Measurements from ENCODE around the gene BAIAP2L1.

Gene BAIAP2L1

DNA sequence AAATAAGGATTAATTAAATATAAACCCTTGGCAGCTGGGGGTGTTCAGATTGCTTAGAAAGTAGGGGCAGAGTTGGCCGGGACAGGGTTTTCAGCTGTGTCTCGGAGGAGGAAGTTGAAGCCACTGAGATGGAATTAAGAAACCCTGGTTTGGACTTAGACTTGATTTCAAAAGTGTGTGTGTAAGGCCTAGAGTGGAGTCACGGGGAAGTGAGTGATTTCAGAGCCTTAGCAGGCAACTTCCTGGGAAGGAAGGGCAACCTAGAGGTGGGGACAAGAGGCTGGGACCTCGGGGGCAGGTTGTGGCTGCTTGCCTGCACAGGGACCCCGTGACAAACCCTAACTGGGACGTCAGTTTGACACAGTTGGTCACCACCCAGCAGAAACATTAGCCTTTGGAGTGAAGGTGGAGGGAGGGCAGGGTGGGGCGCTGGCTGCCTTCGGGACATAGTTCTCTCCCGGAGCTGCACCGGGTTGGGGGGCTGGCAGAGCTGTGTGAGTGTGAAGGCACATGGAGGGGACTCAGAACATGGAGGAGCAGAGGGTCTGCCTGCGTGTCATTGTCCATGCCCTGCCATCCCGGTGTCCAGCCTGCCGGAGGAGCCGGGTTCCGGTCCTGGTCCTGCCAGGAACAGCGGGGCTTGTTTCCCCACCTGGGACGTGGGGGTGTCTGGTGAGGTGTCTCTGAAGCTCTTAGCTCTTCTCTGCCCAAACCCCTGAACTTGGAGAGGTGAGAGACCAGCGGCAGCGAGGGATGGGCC lies 117.6 kb downstream of the BAIAP2L1 start:
- peak overlapping the region; percentile 6 for H3K27ac Mint-ChIP-seq
- peaks cover 5% of the 10 kb centered on the region for H3K36me3 Mint-ChIP-seq (ENCODE audit: low read depth)
- H3K27me3 Mint-ChIP-seq (ENCODE audit: low read depth) = no peaks in the 10 kb centered on the region
- DNase-seq (ENCODE audit: low spot score) = no peak
- H3K4me3 Mint-ChIP-seq = peak overlapping the region; percentile 87
- H3K4me1 Mint-ChIP-seq (ENCODE audit: low read depth) = peaks cover 18% of the 10 kb centered on the region
- H3K9me3 Mint-ChIP-seq = no peaks in the 10 kb centered on the region

DNA sequence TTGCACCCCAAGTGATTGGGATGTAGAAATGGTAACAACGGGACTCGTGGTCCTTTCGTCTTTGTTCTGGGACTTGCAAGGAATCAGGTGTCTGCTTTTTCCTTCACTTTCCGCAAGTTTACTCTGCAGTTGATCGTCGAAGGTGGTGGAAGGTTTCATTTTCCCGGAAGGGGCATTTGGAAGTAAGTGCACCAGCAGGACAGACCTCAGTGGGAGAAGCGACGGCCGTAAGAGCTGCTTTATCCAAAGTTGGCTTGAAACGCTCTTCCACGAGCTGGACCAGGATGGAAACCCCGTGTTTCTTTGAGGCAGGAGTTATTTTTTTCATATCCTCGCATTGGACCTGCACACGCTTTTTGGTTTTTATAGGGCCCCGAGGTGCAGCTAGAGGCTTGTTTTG lies 118.2 kb downstream of the BAIAP2L1 start:
- no peak for DNase-seq (ENCODE audit: low spot score)
- H3K9me3 Mint-ChIP-seq = no peaks in the 10 kb centered on the region
- peak overlapping the region; percentile 87 for H3K4me3 Mint-ChIP-seq
- H3K36me3 Mint-ChIP-seq (ENCODE audit: low read depth) = peaks cover 5% of the 10 kb centered on the region
- H3K4me1 Mint-ChIP-seq (ENCODE audit: low read depth) = peaks cover 18% of the 10 kb centered on the region
- H3K27me3 Mint-ChIP-seq (ENCODE audit: low read depth) = no peaks in the 10 kb centered on the region
- peak overlapping the region; percentile 76 for H3K27ac Mint-ChIP-seq

DNA sequence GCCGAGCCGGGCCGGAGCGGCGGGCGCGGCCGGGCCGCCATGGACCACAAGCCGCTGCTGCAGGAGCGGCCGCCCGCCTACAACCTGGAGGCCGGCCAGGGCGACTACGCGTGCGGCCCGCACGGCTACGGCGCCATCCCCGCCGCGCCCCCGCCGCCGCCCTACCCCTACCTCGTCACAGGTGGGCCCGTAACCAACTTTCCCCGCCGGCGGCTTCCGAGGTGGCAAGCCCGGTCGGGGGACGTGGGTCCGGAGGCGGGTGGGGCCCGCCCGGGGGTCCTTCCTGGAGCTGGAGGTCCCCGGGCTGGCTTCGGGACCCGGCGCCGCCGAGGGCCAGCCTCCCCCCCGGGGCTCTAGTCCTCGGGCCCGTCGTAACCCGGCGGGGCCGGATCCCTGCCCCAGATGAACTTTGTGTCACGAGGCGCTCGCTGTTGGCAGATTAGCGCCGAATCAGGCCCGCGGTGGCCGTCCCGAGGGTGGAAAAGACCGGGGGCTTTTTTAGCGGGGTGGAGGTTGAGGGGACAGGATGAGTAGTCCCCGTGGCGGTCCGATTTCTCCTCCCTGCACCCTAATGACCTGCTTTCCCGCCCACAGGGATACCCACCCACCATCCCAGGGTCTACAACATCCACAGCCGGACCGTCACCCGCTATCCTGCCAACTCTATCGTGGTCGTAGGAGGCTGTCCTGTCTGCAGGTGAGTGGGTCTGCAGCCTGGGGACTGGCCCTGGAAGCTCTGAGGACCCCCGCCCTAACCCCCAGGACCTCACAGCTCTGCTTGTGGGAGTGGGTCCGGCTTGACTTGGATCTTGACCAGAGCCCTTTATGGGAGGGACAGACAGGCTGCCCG lies 118.9 kb downstream of the BAIAP2L1 start:
- H3K4me3 Mint-ChIP-seq = peak overlapping the region; percentile 87
- peak overlapping the region; percentile 76 for H3K27ac Mint-ChIP-seq
- DNase-seq (ENCODE audit: low spot score) = no peak

DNA sequence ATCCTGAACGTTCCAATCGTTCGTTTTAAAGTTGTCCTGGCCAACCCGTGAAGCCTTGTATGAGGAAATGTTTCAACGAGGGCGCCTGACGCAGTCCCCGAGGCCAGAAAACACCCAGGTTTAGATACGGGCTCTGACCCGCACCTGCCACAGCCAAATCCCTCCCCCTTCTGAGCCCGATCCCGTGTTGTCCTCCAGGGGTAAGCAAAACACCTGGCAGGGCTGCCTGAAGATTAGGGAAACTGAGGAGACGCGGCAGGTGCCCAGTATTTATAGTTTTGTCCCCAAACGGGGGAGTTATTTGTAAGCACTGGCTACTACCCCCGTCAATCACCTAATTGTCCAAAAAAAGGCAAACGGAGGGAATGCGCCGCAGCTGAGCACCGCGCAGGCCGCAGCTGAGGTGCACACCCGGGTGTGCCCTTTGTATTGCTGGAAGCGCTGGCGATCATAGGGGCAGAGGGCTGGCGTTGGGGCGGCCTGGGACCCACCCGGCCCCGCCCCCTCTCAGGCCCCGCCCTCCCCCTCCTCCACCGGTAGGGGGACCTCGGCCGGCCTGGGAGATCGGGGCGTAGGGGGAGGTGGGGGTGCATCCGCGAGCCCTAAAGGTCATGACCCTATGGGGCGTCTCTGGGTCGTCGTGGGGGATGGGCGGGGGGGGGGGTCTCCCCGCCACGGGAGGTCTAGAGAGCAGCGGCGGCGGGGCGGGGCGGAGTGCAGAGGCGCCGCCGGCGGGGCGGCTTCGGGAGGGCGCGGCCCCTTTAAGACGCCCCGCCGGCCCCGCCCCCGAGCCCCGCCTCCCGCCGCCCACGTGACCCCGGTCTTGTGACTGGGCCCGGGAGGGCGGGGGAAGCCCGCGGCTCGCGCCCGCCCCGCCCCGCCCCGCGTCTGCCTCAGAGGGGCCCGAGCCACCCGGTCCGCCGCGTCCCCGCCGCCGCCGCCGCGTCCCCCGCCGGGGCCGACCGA lies 119.8 kb downstream of the BAIAP2L1 start, which contains the start of gene BRI3:
Gene BRI3 (plus strand): TSS at position 896 of the 966 bp plus-strand sequence. CDS start 110 bp downstream, outside the sequence.
- Mint-ChIP-seq H3K9me3 (no peaks in the 10 kb centered on the region), H3K27ac (peak within 1 kb of the TSS; percentile 76), H3K4me1 (ENCODE audit: low read depth) (peaks cover 18% of the 10 kb centered on the region), H3K4me3 (peak within 1 kb of the TSS; percentile 87), H3K36me3 (ENCODE audit: low read depth) (peaks cover 5% of the 10 kb centered on the region), H3K27me3 (ENCODE audit: low read depth) (no peaks in the 10 kb centered on the region)
- peak; percentile 81 for DNase-seq (ENCODE audit: low spot score)

More for the DNA sequence above, 118.9 kb downstream of the BAIAP2L1 start:
- no peaks in the 10 kb centered on the region for H3K27me3 Mint-ChIP-seq (ENCODE audit: low read depth)
- no peaks in the 10 kb centered on the region for H3K9me3 Mint-ChIP-seq
- H3K4me1 Mint-ChIP-seq (ENCODE audit: low read depth) = peaks cover 18% of the 10 kb centered on the region
- H3K36me3 Mint-ChIP-seq (ENCODE audit: low read depth) = peaks cover 5% of the 10 kb centered on the region

DNA sequence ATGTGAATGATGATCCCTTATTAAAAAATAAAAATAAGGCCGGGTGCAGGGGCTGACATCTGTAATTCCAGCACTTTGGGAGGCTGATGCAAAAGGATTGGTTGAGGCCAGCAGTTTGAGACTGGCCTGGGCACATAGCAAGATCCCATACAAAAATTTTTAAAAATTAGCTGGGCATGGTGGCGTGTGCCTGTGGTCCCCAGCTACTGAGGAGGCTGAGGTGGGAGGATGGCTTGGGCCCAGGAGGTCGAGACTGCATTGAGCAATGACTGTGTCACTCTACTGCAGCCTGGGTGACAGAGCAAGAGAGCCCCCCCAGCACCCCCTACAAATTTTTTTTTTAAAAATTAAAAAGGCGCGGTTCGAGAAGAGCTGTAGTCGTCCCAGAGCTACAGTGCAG lies 120.6 kb downstream of the BAIAP2L1 start:
- H3K9me3 Mint-ChIP-seq = no peaks in the 10 kb centered on the region
- peaks cover 18% of the 10 kb centered on the region for H3K4me1 Mint-ChIP-seq (ENCODE audit: low read depth)
- no peaks in the 10 kb centered on the region for H3K27me3 Mint-ChIP-seq (ENCODE audit: low read depth)
- H3K4me3 Mint-ChIP-seq = peak overlapping the region; percentile 85
- peak overlapping the region; percentile 72 for H3K27ac Mint-ChIP-seq
- H3K36me3 Mint-ChIP-seq (ENCODE audit: low read depth) = peaks cover 5% of the 10 kb centered on the region
- no peak for DNase-seq (ENCODE audit: low spot score)

DNA sequence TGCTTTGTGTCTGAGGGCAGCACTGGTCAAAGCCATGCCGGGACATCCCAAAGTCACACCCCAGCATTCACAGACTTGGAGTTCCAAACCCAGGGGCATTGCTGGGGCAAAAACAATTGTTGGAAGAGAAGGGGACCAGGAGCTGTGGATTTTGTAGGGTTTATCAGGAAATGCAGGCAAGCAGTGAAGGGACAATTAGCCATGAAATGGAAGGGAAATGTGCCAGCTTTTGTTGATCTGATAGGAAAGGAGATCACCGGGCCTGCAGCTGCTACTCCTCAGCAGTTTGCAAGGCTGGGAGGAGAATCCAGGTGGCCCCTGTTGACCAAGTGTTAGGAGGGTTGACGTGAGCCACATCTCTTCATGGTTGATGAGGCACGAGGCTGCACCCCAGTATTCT lies 122.0 kb downstream of the BAIAP2L1 start:
- peaks cover 15% of the 10 kb centered on the region for H3K4me1 Mint-ChIP-seq (ENCODE audit: low read depth)
- no peaks in the 10 kb centered on the region for H3K9me3 Mint-ChIP-seq
- no peak overlapping the region for H3K4me3 Mint-ChIP-seq
- peaks cover 5% of the 10 kb centered on the region for H3K36me3 Mint-ChIP-seq (ENCODE audit: low read depth)
- no peak overlapping the region for H3K27ac Mint-ChIP-seq
- no peaks in the 10 kb centered on the region for H3K27me3 Mint-ChIP-seq (ENCODE audit: low read depth)
- no peak for DNase-seq (ENCODE audit: low spot score)

DNA sequence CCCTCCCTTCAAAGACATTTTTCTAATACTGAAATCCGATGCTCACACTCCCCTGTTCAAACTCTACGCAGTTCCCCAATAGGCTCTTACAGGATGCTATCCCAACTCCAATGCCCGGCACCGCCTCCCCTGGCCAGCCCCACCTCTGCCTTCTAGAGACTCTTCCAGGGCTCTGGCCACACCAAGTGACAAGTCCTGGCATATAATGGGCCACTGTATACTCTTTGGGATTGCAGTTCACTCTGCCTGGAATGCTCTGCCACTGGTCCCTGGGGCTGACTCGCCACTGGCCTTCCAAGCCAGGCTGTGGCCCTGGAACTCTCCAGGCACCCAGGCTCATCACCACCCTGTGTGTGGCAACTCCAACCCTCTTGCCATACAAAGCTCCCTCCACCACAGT lies 122.5 kb downstream of the BAIAP2L1 start:
- H3K9me3 Mint-ChIP-seq = no peaks in the 10 kb centered on the region
- peaks cover 5% of the 10 kb centered on the region for H3K36me3 Mint-ChIP-seq (ENCODE audit: low read depth)
- H3K27ac Mint-ChIP-seq = no peak overlapping the region
- DNase-seq (ENCODE audit: low spot score) = no peak
- no peak overlapping the region for H3K4me3 Mint-ChIP-seq
- H3K4me1 Mint-ChIP-seq (ENCODE audit: low read depth) = peaks cover 15% of the 10 kb centered on the region
- no peaks in the 10 kb centered on the region for H3K27me3 Mint-ChIP-seq (ENCODE audit: low read depth)

DNA sequence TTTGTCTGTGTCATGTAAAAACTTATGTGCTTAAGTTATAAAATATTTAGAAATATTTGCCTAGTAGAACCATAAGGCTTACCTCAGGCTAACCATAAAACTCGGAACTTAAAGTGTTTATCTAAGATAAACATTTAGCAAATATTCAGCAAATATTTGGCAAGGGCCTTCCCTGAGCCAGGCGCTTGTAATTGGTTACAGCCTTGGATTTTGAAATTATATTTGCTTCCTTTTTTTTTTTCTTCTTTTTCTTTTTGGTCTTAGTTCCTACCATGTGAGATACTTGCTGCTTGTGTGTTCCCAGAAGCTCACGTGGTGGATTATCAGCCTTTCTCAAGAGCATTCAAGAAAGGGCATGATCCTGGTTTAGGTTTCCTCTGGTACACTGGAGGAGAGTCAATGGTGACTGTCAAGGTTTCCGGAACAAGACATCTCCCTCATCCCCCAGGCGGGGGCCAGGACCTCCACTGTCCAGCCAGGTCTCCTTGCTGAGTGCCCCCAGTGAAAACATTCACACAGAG lies 124.6 kb downstream of the BAIAP2L1 start:
- Mint-ChIP-seq H3K9me3 (no peaks in the 10 kb centered on the region), H3K27me3 (ENCODE audit: low read depth) (no peaks in the 10 kb centered on the region), H3K27ac (no peak overlapping the region), H3K4me3 (no peak overlapping the region), H3K4me1 (ENCODE audit: low read depth) (peaks cover 3% of the 10 kb centered on the region), H3K36me3 (ENCODE audit: low read depth) (no peaks in the 10 kb centered on the region)
- DNase-seq (ENCODE audit: low spot score) = no peak

DNA sequence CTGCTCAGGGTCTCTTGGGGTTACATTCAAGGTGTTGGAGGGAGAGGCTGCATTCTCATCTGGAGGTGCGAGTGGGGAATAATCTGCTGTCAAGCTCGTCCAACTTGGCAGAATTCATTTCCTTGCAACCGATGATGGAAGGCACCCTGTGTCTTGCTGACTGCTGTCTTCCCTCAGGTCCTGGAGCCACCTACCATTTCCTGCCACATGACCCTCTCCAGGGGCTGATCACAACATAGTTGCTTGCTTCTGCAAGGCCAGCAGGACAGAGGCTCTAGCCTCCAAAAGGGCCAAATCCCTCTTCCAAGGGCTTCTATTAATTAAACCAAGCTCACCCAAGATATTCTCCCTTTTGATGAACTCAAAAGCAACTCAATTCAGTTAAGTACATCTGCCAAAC lies 133.6 kb downstream of the BAIAP2L1 start:
- DNase-seq (ENCODE audit: low spot score) = no peak
- Mint-ChIP-seq H3K36me3 (ENCODE audit: low read depth) (peaks cover 6% of the 10 kb centered on the region), H3K9me3 (no peaks in the 10 kb centered on the region), H3K27ac (no peak overlapping the region), H3K4me1 (ENCODE audit: low read depth) (peaks cover 7% of the 10 kb centered on the region), H3K4me3 (no peak overlapping the region), H3K27me3 (ENCODE audit: low read depth) (no peaks in the 10 kb centered on the region)

DNA sequence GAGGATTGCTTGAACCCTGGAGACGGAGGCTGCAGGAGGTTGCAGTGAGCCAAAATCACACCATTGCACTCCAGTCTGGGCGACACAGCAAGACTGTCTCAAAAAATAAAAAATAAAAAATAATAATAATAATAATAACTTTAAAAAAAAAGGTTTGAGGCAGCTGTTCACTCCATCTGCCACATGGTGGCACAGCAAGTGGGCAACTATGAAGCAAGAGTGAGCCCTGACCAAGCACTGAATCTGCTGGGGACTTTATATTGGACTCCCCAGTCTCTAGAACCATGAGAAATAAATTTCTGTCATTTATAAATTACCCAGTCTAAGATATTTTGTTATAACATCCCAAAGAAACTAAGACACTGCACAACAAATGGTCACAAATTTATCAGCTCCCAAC lies 134.1 kb downstream of the BAIAP2L1 start:
- peaks cover 9% of the 10 kb centered on the region for H3K36me3 Mint-ChIP-seq (ENCODE audit: low read depth)
- no peak for DNase-seq (ENCODE audit: low spot score)

DNA sequence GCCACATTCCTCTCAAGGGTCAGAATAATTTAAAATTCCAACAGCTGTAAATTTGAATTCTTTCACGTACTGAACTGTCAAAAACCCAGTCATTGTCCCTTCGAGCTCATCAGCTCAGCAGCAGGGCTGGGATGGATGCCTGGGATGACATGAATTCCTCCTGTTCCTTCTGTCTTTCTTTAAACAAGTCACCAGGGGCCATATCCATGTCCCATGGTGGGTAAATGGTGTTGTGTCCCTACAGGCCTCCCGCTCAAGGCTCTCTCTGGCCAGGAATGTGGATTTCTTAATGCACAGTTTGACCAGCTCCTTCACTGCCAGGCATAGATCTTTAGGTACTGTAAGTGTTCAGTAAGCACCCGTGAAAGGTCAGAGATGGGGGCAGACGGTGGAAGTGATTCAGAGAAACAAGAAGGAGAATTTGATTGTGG lies 135.0 kb downstream of the BAIAP2L1 start:
- H3K9me3 Mint-ChIP-seq = no peaks in the 10 kb centered on the region
- no peak for DNase-seq (ENCODE audit: low spot score)
- peaks cover 18% of the 10 kb centered on the region for H3K36me3 Mint-ChIP-seq (ENCODE audit: low read depth)
- peaks cover 7% of the 10 kb centered on the region for H3K4me1 Mint-ChIP-seq (ENCODE audit: low read depth)
- H3K4me3 Mint-ChIP-seq = no peak overlapping the region
- H3K27me3 Mint-ChIP-seq (ENCODE audit: low read depth) = no peaks in the 10 kb centered on the region
- H3K27ac Mint-ChIP-seq = no peak overlapping the region

More for the DNA sequence above, 134.1 kb downstream of the BAIAP2L1 start:
- H3K27ac Mint-ChIP-seq = no peak overlapping the region
- no peaks in the 10 kb centered on the region for H3K27me3 Mint-ChIP-seq (ENCODE audit: low read depth)
- peaks cover 7% of the 10 kb centered on the region for H3K4me1 Mint-ChIP-seq (ENCODE audit: low read depth)
- H3K4me3 Mint-ChIP-seq = no peak overlapping the region
- H3K9me3 Mint-ChIP-seq = no peaks in the 10 kb centered on the region

DNA sequence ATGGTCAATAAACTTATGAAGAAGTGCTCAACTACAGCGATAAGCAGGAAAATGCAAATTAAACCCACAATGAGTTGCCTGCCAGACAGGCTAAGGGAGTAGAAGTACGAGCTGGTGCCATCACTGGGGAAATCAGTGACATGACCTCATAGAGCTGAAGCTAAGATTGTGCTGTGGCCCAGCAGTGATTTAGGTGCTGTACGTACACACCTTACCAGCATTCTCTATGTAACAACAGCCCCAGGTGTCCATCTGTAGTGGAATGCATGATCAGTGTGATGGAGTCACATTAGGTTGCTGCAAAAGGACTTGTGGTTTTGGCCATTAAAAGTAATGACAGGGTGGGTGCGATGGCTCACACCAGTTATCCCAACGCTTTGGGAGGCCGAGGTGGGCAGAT lies 143.2 kb downstream of the BAIAP2L1 start:
- Mint-ChIP-seq H3K36me3 (ENCODE audit: low read depth) (peaks cover 40% of the 10 kb centered on the region), H3K27me3 (ENCODE audit: low read depth) (no peaks in the 10 kb centered on the region), H3K4me3 (no peak overlapping the region), H3K9me3 (no peaks in the 10 kb centered on the region), H3K27ac (no peak overlapping the region), H3K4me1 (ENCODE audit: low read depth) (peaks cover 21% of the 10 kb centered on the region)
- DNase-seq (ENCODE audit: low spot score) = no peak

DNA sequence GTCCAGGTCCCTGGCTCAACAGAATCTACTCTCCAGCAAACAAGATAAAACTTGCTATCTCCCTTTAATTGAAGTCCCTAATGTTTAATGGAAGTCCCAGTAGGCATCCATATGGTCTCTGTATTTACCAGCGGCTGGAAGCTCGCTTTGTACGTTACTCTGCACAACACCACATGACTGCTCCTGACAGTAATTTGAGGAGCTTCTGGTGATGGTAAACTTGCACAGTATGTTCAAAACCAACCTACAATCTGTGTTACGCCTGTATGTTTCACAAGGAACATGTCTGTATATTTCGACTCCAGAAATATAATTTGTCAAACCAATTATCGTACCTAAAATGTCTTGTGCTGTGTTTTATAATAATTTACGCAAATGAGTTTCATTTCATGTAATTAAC lies 144.5 kb downstream of the BAIAP2L1 start:
- H3K36me3 Mint-ChIP-seq (ENCODE audit: low read depth) = peaks cover 33% of the 10 kb centered on the region
- peaks cover 23% of the 10 kb centered on the region for H3K4me1 Mint-ChIP-seq (ENCODE audit: low read depth)
- no peaks in the 10 kb centered on the region for H3K27me3 Mint-ChIP-seq (ENCODE audit: low read depth)
- DNase-seq (ENCODE audit: low spot score) = no peak
- H3K4me3 Mint-ChIP-seq = no peak overlapping the region
- no peaks in the 10 kb centered on the region for H3K9me3 Mint-ChIP-seq
- H3K27ac Mint-ChIP-seq = peak overlapping the region; percentile 52
